Loucy (cell line): ENCODE data around the gene AGPAT3.

Source experiments
- H2AFZ ChIP-seq: fragments of 200-600 bp; sonication (generic); 2 replicates; pipeline ENCODE4 v1.6.0; 2016; ENCODE audit warnings: antibody characterized with exemption, mild to moderate bottlenecking, low read length, moderate library complexity
- H3F3A ChIP-seq: fragments of 200-600 bp; 2 replicates; pipeline ENCODE4 v1.6.0; 2016; ENCODE audit warnings: antibody characterized with exemption, low read depth, mild to moderate bottlenecking
- H3K27me3 ChIP-seq: fragments of 200-600 bp; sonication (generic); 2 replicates; pipeline ENCODE4 v1.6.1; 2014; ENCODE audit warnings: low read length, mild to moderate bottlenecking; ENCODE audit not compliant: insufficient read depth, poor library complexity, severe bottlenecking
- H3K36me3 ChIP-seq: fragments of 200-600 bp; sonication (generic); 2 replicates; pipeline ENCODE4 v1.6.1; 2016; ENCODE audit warnings: low read length; ENCODE audit not compliant: insufficient read depth
- H3K4me1 ChIP-seq: fragments of 200-600 bp; sonication (generic); 2 replicates; pipeline ENCODE4 v1.5.1; 2014; ENCODE audit warnings: low read length, mild to moderate bottlenecking; ENCODE audit not compliant: insufficient read depth, poor library complexity, severe bottlenecking
- H3K4me2 ChIP-seq: fragments of 200-600 bp; sonication (generic); 2 replicates; pipeline ENCODE4 v1.6.0; 2014; ENCODE audit warnings: antibody characterized with exemption, low read length, low read depth, mild to moderate bottlenecking; ENCODE audit not compliant: poor library complexity, severe bottlenecking
- H3K4me3 ChIP-seq: fragments of 200-600 bp; sonication (generic); 2 replicates; pipeline ENCODE4 v1.5.1; 2014; ENCODE audit warnings: low read length, mild to moderate bottlenecking, mixed read lengths; ENCODE audit not compliant: poor library complexity, severe bottlenecking
- H3K79me2 ChIP-seq: fragments of 200-600 bp; sonication (generic); 2 replicates; pipeline ENCODE4 v1.6.1; 2014; ENCODE audit warnings: low read length; ENCODE audit not compliant: insufficient read depth
- H3K9ac ChIP-seq: fragments of 200-600 bp; sonication (generic); 2 replicates; pipeline ENCODE4 v1.6.0; 2014; ENCODE audit warnings: mild to moderate bottlenecking, low read depth, low read length, moderate library complexity; ENCODE audit not compliant: poor library complexity, severe bottlenecking
- H3K9me2 ChIP-seq: fragments of 200-600 bp; sonication (generic); replicated peaks from 2 replicates; pipeline ENCODE4 v1.6.1; 2016; ENCODE audit warnings: low read depth, low read length, mixed read lengths
- H3K9me3 ChIP-seq: fragments of 200-600 bp; sonication (generic); 2 replicates; pipeline ENCODE4 v1.6.1; 2014; ENCODE audit warnings: mild to moderate bottlenecking, antibody characterized with exemption, low read length, low read depth; ENCODE audit not compliant: insufficient read depth
- H4K20me1 ChIP-seq: fragments of 200-600 bp; sonication (generic); 2 replicates; pipeline ENCODE4 v1.6.0; 2014; ENCODE audit warnings: antibody characterized with exemption, low read length, mild to moderate bottlenecking; ENCODE audit not compliant: insufficient read depth, poor library complexity, severe bottlenecking
- EZH2phosphoT487 ChIP-seq: fragments of 200-600 bp; IDR thresholded peaks from 2 replicates; pipeline ENCODE4 v1.6.1; 2018; ENCODE audit warnings: antibody characterized with exemption, mild to moderate bottlenecking, moderate library complexity, borderline replicate concordance
- TF ChIP-seq, protein P1 (sequence below): fragments of 200-600 bp; sonication (generic); conservative IDR thresholded peaks from 2 replicates; pipeline ENCODE4 v1.5.1; 2014; ENCODE audit warnings: mild to moderate bottlenecking, antibody characterized with exemption, low read length

Gene AGPAT3

DNA sequence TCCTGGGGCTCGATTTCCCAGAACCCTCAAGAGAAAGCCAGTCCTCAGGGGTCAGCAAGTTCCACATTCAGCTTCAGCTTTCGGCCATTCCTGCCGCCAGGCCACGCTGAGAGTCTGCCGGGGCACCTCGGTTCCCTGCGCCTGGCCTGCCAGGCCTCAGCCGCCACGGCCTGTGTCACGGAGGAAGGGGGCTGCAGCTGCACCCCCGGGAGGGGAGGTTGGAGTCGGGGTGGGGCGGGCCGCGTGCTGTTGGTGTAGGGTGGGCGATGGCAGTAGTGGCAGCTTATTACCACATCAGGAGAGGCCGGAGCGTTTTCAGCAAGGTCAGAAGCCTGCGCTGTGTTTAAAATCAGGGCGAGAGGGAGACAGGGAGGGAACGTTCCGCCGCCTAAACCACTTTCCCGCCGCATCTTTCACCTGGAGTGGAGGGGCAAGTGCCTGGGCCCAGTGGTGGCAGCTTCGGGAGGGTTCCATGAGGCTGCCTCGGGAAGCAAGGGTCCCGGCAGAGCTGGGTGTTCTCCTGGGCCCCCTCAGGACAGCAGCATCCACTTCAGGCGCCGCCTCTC lies 78.6 kb downstream of the AGPAT3 start:
- Histone ChIP-seq H3K4me2 (no peak overlapping the region), H3K27me3 (no peaks in the 10 kb centered on the region), H2AFZ (no peak overlapping the region), H3F3A (no peaks in the 10 kb centered on the region), H4K20me1 (peaks cover 3% of the 10 kb centered on the region), H3K9ac (no peak overlapping the region), H3K9me3 (no peaks in the 10 kb centered on the region), H3K9me2 (no peaks in the 10 kb centered on the region), H3K36me3 (no peaks in the 10 kb centered on the region; the same call in 1 of the 2 replicates), H3K79me2 (no peaks in the 10 kb centered on the region; the same call in 1 of the 2 replicates), H3K4me1 (peaks cover 3% of the 10 kb centered on the region), H3K4me3 (no peak overlapping the region)
- no peak for TF ChIP-seq EZH2phosphoT487
- TF ChIP-seq, protein P1, sequence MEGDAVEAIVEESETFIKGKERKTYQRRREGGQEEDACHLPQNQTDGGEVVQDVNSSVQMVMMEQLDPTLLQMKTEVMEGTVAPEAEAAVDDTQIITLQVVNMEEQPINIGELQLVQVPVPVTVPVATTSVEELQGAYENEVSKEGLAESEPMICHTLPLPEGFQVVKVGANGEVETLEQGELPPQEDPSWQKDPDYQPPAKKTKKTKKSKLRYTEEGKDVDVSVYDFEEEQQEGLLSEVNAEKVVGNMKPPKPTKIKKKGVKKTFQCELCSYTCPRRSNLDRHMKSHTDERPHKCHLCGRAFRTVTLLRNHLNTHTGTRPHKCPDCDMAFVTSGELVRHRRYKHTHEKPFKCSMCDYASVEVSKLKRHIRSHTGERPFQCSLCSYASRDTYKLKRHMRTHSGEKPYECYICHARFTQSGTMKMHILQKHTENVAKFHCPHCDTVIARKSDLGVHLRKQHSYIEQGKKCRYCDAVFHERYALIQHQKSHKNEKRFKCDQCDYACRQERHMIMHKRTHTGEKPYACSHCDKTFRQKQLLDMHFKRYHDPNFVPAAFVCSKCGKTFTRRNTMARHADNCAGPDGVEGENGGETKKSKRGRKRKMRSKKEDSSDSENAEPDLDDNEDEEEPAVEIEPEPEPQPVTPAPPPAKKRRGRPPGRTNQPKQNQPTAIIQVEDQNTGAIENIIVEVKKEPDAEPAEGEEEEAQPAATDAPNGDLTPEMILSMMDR = no peak

DNA sequence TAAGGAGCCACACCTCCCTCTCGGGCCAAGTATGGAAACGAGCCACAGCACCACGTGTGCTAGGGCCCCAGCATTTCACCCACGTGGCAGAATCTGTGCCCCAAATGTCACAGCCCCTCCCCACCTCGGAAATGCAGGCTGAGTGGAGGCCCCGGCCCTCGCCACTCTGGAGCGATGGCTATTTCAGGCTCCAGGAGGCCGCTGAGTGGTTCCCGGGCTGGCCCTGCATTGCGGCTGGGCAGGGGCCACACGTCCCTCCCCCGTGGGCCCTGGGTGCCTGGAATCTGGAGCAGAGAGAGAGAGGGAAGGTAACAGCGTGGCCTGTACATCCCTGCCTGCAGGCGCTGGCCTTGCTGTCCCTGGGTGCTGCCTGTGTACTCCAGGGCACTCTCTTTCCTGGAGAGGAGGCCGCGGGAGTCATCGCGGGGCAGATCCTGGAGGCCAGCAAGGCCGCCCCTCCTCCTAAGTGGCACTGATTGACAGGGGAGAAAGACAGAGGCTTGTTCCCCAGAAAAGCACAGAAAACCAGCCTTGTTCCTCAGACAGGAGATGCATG lies 79.1 kb downstream of the AGPAT3 start:
- Histone ChIP-seq H3K9me3 (no peaks in the 10 kb centered on the region), H3K4me2 (no peak overlapping the region), H3K27me3 (no peaks in the 10 kb centered on the region), H3F3A (no peaks in the 10 kb centered on the region), H2AFZ (no peak overlapping the region), H3K4me1 (no peaks in the 10 kb centered on the region), H4K20me1 (peaks cover 3% of the 10 kb centered on the region), H3K9me2 (no peaks in the 10 kb centered on the region), H3K4me3 (no peak overlapping the region), H3K9ac (no peak overlapping the region), H3K36me3 (no peaks in the 10 kb centered on the region; the same call in 1 of the 2 replicates), H3K79me2 (no peaks in the 10 kb centered on the region; the same call in 1 of the 2 replicates)
- TF ChIP-seq EZH2phosphoT487 = no peak
- TF ChIP-seq, protein P1 = no peak

DNA sequence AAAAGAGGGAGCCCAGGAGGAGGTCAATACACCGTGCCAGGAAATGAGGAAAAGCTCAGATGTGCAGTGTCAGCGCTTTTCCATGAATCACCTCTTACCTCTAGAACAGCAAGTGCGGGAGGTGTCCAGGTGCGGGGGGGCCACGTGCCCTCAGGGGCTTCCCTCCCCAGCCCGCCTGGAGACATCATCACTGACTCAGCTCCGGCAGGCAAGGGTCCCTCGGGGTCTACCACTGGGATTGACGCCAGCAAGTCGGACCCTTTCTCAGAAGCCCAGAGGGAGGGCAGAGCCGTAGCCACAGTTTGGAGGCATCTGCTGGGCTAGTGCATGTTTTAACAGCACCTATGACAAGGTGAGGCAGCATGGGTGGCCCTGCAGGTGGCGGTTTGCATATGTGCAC lies 79.7 kb downstream of the AGPAT3 start:
- H3K79me2 ChIP-seq = peaks cover under 1% of the 10 kb centered on the region; the same call in 1 of the 2 replicates
- H3K36me3 ChIP-seq = no peaks in the 10 kb centered on the region; the same call in 1 of the 2 replicates
- H2AFZ ChIP-seq = no peak overlapping the region
- H3F3A ChIP-seq = no peaks in the 10 kb centered on the region
- H3K27me3 ChIP-seq = no peaks in the 10 kb centered on the region
- H3K9me3 ChIP-seq = no peaks in the 10 kb centered on the region
- no peak overlapping the region for H3K9ac ChIP-seq
- H3K4me1 ChIP-seq = peaks cover 5% of the 10 kb centered on the region
- H4K20me1 ChIP-seq = peaks cover 3% of the 10 kb centered on the region
- no peak overlapping the region for H3K4me3 ChIP-seq
- no peaks in the 10 kb centered on the region for H3K9me2 ChIP-seq
- no peak overlapping the region for H3K4me2 ChIP-seq
- TF ChIP-seq, protein P1 = no peak
- no peak for TF ChIP-seq EZH2phosphoT487
